Vagina (tissue), 2 donors: ENCODE results near the gene TTC28.

Experiments used
- CTCF ChIP-seq, 3 experiments: fragments of 450-650 bp in 2 of 3; fragments of 200-600 bp in 1 of 3; sonication (generic) in 1 of 3; IDR thresholded peaks; one replicate each; pipeline ENCODE4 v1.5.1; 2017 to 2019; ENCODE audit warnings: antibody characterized with exemption in 3 of 3, mild to moderate bottlenecking in 2 of 3, moderate library complexity in 2 of 3
- POLR2AphosphoS5 ChIP-seq, 2 donors: sonication (generic); formaldehyde crosslinking; IDR thresholded peaks; one replicate each; pipeline ENCODE4 v1.9.0; 2017; ENCODE audit warnings: antibody characterized with exemption in 2 of 2, mild to moderate bottlenecking in 2 of 2, low read depth in 1 of 2; ENCODE audit not compliant: insufficient read depth in 1 of 2

- TF ChIP-seq POLR2AphosphoS5 (IDR thresholded peaks at IDR 0.05; ENCODE audit: insufficient read depth in 1 of 2, low read depth in 1 of 2) (no peak), CTCF (IDR thresholded peaks at IDR 0.05) (no peak)
These were observed 173.5 kb downstream of the TTC28 start for GRCh38 chr22:28506150-28506535.
